Measurements from ENCODE around the gene SYTL5.

- TF ChIP-seq, protein P1, sequence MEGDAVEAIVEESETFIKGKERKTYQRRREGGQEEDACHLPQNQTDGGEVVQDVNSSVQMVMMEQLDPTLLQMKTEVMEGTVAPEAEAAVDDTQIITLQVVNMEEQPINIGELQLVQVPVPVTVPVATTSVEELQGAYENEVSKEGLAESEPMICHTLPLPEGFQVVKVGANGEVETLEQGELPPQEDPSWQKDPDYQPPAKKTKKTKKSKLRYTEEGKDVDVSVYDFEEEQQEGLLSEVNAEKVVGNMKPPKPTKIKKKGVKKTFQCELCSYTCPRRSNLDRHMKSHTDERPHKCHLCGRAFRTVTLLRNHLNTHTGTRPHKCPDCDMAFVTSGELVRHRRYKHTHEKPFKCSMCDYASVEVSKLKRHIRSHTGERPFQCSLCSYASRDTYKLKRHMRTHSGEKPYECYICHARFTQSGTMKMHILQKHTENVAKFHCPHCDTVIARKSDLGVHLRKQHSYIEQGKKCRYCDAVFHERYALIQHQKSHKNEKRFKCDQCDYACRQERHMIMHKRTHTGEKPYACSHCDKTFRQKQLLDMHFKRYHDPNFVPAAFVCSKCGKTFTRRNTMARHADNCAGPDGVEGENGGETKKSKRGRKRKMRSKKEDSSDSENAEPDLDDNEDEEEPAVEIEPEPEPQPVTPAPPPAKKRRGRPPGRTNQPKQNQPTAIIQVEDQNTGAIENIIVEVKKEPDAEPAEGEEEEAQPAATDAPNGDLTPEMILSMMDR (IDR thresholded peaks at IDR 0.05; ENCODE audit: borderline replicate concordance, extremely low read depth, low read length, poor library complexity, severe bottlenecking): no peak
- no peak for TF ChIP-seq EZH2 (IDR thresholded peaks at IDR 0.05; ENCODE audit: borderline replicate concordance, low read depth, low read length, severe bottlenecking)
Observed at GRCh38 chrX:38061335-38061734, 55.0 kb downstream of the SYTL5 start.
